H1 (cell line): ENCODE measurements around the gene IFRD1. TPM values are rescaled to one million over a fixed set of nuclear protein-coding genes. Genes with fewer than 3 reads are reported as not detected.

Source experiments
- ATF2 ChIP-seq: IDR thresholded peaks from 2 replicates; pipeline ENCODE4 v1.6.1; 2012; ENCODE audit warnings: low read length, inconsistent platforms
- CHD1 ChIP-seq: IDR thresholded peaks from 2 replicates; pipeline ENCODE4 v1.6.1; 2012; ENCODE audit warnings: low read depth, low read length, improper control_type of control experiment
- CREB1 ChIP-seq: IDR thresholded peaks from 2 replicates; pipeline ENCODE4 v1.6.1; 2012; ENCODE audit warnings: inconsistent platforms
- POLR2A ChIP-seq, 2 experiments: IDR thresholded peaks; 1 replicate in 1 of 2; 2 replicates in 1 of 2; pipeline ENCODE4 v1.6.1; 2011; ENCODE audit warnings: low read depth in 2 of 2, low read length in 2 of 2, mild to moderate bottlenecking in 2 of 2; ENCODE audit errors: control extremely low read depth in 1 of 2
- RAD21 ChIP-seq, 2 experiments: IDR thresholded peaks in 1 of 2; conservative IDR thresholded peaks in 1 of 2; 2 replicates each; pipeline ENCODE4 v1.6.1; 2011; ENCODE audit warnings: low read depth in 2 of 2, low read length in 2 of 2, improper control_type of control experiment in 1 of 2, inconsistent platforms in 1 of 2, mild to moderate bottlenecking in 1 of 2, moderate library complexity in 1 of 2
- SUZ12 ChIP-seq: fragments of 200-600 bp; sonication (generic); IDR thresholded peaks from 2 replicates; pipeline ENCODE4 v1.6.1; 2012; ENCODE audit warnings: mild to moderate bottlenecking, inconsistent platforms, low read length, moderate library complexity, mixed read lengths
- TEAD4 ChIP-seq: IDR thresholded peaks from 2 replicates; pipeline ENCODE4 v1.6.1; 2012; ENCODE audit warnings: low read depth, low read length, inconsistent platforms, mixed read lengths
- polyA plus RNA-seq, 7 experiments: library from polyadenylated mRNA; depleted of rRNA in 3 of 7; stranded (reverse) in 5 of 7; unstranded in 2 of 7; fragments of >200 nt in 5 of 7; fragments of 200-250 nt in 2 of 7; gene quantifications; 1 replicate in 5 of 7; 2 replicates in 1 of 7; 4 replicates in 1 of 7; pipeline versions ENCODE4 v1.2.1 to v1.2.3, GENCODE V29; 2011 to 2013; ENCODE audit warnings: missing spikeins in 2 of 7, mixed read lengths in 2 of 7
- total RNA-seq: library from RNA; stranded (reverse); fragmentation: NEBNext Ultra II Directional; extraction: Animal tissue kit (Norgen Biotek cat#: 25700); gene quantifications from 2 replicates; pipeline ENCODE4 v1.2.1, GENCODE V29; 2021

The IFRD1 gene
- total and polyA plus RNA-seq, 2 of the 8 experiments (the other 6 are each of a cell fraction or from before 2014, with no cell fraction given), result 23.0 to 50.4 TPM

GRCh38 chr7:112481121-112481736 lies 31.0 kb downstream of the IFRD1 start (continued):
- TF ChIP-seq CREB1 (no peak), TEAD4 (no peak), SUZ12 (no peak), CHD1 (no peak), POLR2A (IDR thresholded peaks at IDR 0.05; ENCODE audit: control extremely low read depth in 1 of 2, low read depth in 2 of 2, low read length in 2 of 2) (no peak), RAD21 (IDR thresholded peaks at IDR 0.05 in 1 of 2, conservative IDR thresholded peaks at IDR 0.05 in 1 of 2; ENCODE audit: low read depth in 2 of 2, low read length in 2 of 2) (no peak), ATF2 (no peak)
- TF ChIP-seq, all 59 proteins: peak for 0
